CD4-positive, alpha-beta memory T cell (primary cell): ENCODE results near the gene ZBTB48. TPM values are rescaled to one million over a fixed set of nuclear protein-coding genes. Genes with fewer than 3 reads are reported as not detected.

Experiments used
- CTCF ChIA-PET: fragments of 350-600 bp; sonication (Branson Sonifier 250); formaldehyde crosslinking; loops from one replicate; lab custom pipeline; 2021; ENCODE audit warnings: inconsistent platforms; ENCODE audit not compliant: partially characterized antibody; lab: Charles Lee
- POLR2A ChIA-PET: fragments of 350-600 bp; sonication (Branson Sonifier 250); formaldehyde crosslinking; loops from one replicate; lab custom pipeline; 2021; ENCODE audit not compliant: partially characterized antibody; lab: Charles Lee
- DNase-seq, 5 donors: peaks; one replicate each; pipeline versions ENCODE4 v3.0.0 to v3.0.0-alpha.2; 2020 to 2022; ENCODE audit warnings: mixed read lengths in 1 of 5
- H3K27ac ChIP-seq: one replicate; pipeline ENCODE4 v1.7.0; 2013; ENCODE audit warnings: low read depth, low read length
- H3K27me3 ChIP-seq: 2 replicates; pipeline ENCODE4 v1.7.0; 2013; ENCODE audit warnings: mild to moderate bottlenecking, low read length, moderate library complexity; ENCODE audit not compliant: insufficient read depth
- H3K36me3 ChIP-seq: 2 replicates; pipeline ENCODE4 v1.7.0; 2013; ENCODE audit warnings: mild to moderate bottlenecking, low read length, moderate library complexity; ENCODE audit not compliant: insufficient read depth
- H3K4me1 ChIP-seq: 2 replicates; pipeline ENCODE4 v1.7.0; 2013; ENCODE audit warnings: mild to moderate bottlenecking, low read length, moderate library complexity; ENCODE audit not compliant: insufficient read depth
- H3K4me3 ChIP-seq, 2 donors: one replicate each; pipeline ENCODE4 v1.7.0; 2013; ENCODE audit warnings: low read length in 2 of 2, mild to moderate bottlenecking in 1 of 2
- H3K9me3 ChIP-seq, 2 donors: one replicate each; pipeline ENCODE4 v1.7.0; 2013; ENCODE audit warnings: low read length in 2 of 2, control low read depth in 1 of 2; ENCODE audit not compliant: control insufficient read depth in 1 of 2
- H3K27ac Mint-ChIP-seq, 7 donors: one replicate each; pipeline ENCODE4 v1.8.0; 2020 to 2021; ENCODE audit warnings: mixed read lengths in 7 of 7, mild to moderate bottlenecking in 6 of 7, inconsistent platforms in 3 of 7, moderate library complexity in 3 of 7
- H3K27me3 Mint-ChIP-seq, 2 donors: one replicate each; pipeline ENCODE4 v1.8.0; 2020 to 2021; ENCODE audit warnings: mixed read lengths in 2 of 2
- H3K36me3 Mint-ChIP-seq, 2 donors: one replicate each; pipeline ENCODE4 v1.8.0; 2020 to 2021; ENCODE audit warnings: mixed read lengths in 2 of 2, inconsistent platforms in 1 of 2, mild to moderate bottlenecking in 1 of 2
- H3K4me1 Mint-ChIP-seq, 4 donors: one replicate each; pipeline ENCODE4 v1.8.0; 2020 to 2021; ENCODE audit warnings: mixed read lengths in 4 of 4, mild to moderate bottlenecking in 1 of 4
- H3K4me3 Mint-ChIP-seq, 8 donors: one replicate each; pipeline ENCODE4 v1.8.0; 2020 to 2021; ENCODE audit warnings: mixed read lengths in 8 of 8, mild to moderate bottlenecking in 7 of 8, moderate library complexity in 6 of 8, inconsistent platforms in 3 of 8
- H3K9me3 Mint-ChIP-seq, 8 donors: one replicate each; pipeline ENCODE4 v1.8.0; 2020 to 2021; ENCODE audit warnings: mixed read lengths in 8 of 8, mild to moderate bottlenecking in 5 of 8, inconsistent platforms in 3 of 8, moderate library complexity in 1 of 8
- intact Hi-C: fragments of 100-400 bp; cut with micrococcal nuclease; formaldehyde crosslinking; loops from one replicate; pipeline ENCODE4 v1.15.1; 2023
- polyA plus RNA-seq, 2 donors: library from polyadenylated mRNA; unstranded; fragments of 300-500 nt; fragmentation: Illumina TruSeq; gene quantifications; one replicate each; pipeline ENCODE4 v1.2.3, GENCODE V29; 2021
- total RNA-seq, 2 experiments: library from RNA; stranded (reverse); gene quantifications; one replicate each; pipeline ENCODE4 v1.2.3, GENCODE V29; 2021

ZBTB48 gene
- total and polyA plus RNA-seq, 4 experiments from 2014 or later = 18.4 to 70.7 (median 43.2) TPM

GRCh38 chr1:6538956-6539355, 40.8 kb upstream of the ZBTB48 start:
- no peaks in the 10 kb centered on the region for H3K27me3 ChIP-seq
- intact Hi-C loops = no loop called here
- peaks cover 6 to 14% (median 9%) of the 10 kb centered on the region in 4 donors for H3K4me1 Mint-ChIP-seq
- H3K36me3 ChIP-seq = peaks cover 6% of the 10 kb centered on the region
- POLR2A ChIA-PET = interaction anchor here (0.6 to 1.1 kb wide), 2 partner anchors 52 to 63 kb away, joined by 3 read pairs; no protein-coding TSS in a partner anchor
- no peaks in the 10 kb centered on the region for H3K9me3 ChIP-seq
- H3K4me3 ChIP-seq = no peak overlapping the region
- H3K9me3 Mint-ChIP-seq = no peaks in the 10 kb centered on the region
- CTCF ChIA-PET = interaction anchor here (0.7 to 5.0 kb wide), 2 partner anchors 15 to 107 kb away, joined by 3 to 36 read pairs; partner anchors contain the start of genes NOL9 and TAS1R1
- H3K27ac Mint-ChIP-seq = peak overlapping the region in 3 of 7 donors; percentile 44 to 79 (median 76)
- peaks cover 21 to 42% of the 10 kb centered on the region in 2 donors for H3K36me3 Mint-ChIP-seq
- no peak overlapping the region for H3K4me3 Mint-ChIP-seq
- H3K27ac ChIP-seq = no peak overlapping the region
- no peaks in the 10 kb centered on the region for H3K4me1 ChIP-seq
- H3K27me3 Mint-ChIP-seq = no peaks in the 10 kb centered on the region
- DNase-seq = no peak

DNA sequence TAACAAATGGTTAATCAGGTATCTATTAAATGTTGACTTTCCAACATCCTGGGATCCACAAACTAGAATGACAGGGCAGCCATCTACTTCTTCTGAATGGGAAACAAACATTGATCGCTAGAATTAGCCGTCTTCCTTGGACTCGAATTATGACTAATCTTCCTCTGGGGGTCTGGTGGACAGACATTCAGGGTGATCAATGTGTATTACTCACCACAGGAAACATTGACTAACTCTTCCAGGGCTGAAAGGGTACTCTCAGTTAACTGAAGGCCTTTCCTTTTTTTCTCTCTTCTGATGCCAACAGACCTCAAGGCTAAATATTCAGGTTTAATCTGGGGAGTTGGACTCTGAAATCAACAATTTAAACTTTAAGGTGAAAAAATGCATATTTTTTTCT, 35.0 kb upstream of the ZBTB48 start:
- POLR2A ChIA-PET = interaction anchor here (1.0 to 5.5 kb wide), 9 partner anchors 9 to 85 kb away, joined by 3 to 51 read pairs (median 8); partner anchors contain the start of genes KLHL21, NOL9, PLEKHG5 and TAS1R1
- Histone ChIP-seq H3K27ac (peak overlapping the region; percentile 49), H3K27me3 (no peaks in the 10 kb centered on the region), H3K4me3 (no peak overlapping the region), H3K9me3 (no peaks in the 10 kb centered on the region), H3K4me1 (peaks cover 33% of the 10 kb centered on the region), H3K36me3 (peaks cover 41% of the 10 kb centered on the region)
- Mint-ChIP-seq H3K9me3 (no peaks in the 10 kb centered on the region), H3K27me3 (no peaks in the 10 kb centered on the region), H3K27ac (peak overlapping the region; percentile 71 to 97 (median 88)), H3K4me3 (peak overlapping the region in 5 of 8 donors; percentile 61 to 92 (median 74)), H3K36me3 (peaks cover 47 to 57% of the 10 kb centered on the region in 2 donors), H3K4me1 (peaks cover 24 to 40% (median 31%) of the 10 kb centered on the region in 4 donors)
- DNase-seq = no peak
- CTCF ChIA-PET = interaction anchor here (0.7 to 4.9 kb wide), 3 partner anchors 10 to 60 kb away, joined by 3 to 29 read pairs (median 26); partner anchors contain the start of genes NOL9, PLEKHG5 and TAS1R1
- intact Hi-C loops = loop anchor here (1.0 kb wide), 1 partner anchor 9 kb away; the partner anchor contains the start of gene NOL9

DNA sequence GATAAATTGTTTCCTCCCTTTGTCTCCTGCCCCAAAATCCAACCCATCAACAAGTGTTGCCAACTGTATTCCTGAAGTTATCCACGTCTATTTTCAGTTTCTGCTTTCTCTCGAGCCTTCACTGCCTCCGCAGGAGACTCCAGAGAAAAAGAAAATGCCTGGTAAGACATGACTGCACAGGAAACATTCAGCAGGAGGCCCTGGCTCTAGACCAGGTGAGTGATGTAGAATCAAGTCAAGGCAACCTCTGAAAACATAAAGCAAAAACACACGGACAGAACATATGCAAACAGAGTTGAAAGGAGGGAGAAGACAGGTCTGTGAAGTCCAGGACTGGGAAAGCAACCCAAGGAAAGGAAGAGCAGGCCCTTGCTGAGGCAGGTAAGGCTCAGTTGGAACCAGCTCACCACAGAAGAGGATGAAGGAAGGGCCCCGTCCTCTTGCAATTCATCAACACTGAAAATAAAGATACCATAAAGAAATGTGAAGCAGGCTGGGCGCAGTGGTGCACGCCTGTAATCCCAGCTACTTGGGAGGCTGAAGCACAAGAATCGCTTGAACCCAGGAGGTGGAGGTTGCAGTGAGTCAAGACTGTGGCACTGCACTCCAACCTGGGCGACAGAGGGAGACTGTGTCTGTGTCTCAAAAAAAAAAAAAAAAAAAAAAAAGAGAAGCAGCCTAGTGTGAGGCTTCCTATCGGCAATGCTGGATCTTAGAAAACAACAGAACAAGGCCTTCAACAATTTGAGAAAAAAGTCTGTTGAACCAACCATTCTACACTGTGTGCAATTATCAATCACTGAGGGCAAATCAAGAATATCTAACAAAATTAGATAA, 34.3 kb upstream of the ZBTB48 start:
- Mint-ChIP-seq H3K4me1 (peaks cover 26 to 40% (median 31%) of the 10 kb centered on the region in 4 donors), H3K27me3 (no peaks in the 10 kb centered on the region), H3K9me3 (no peaks in the 10 kb centered on the region), H3K4me3 (peak overlapping the region; percentile 51 to 92 (median 66)), H3K36me3 (peaks cover 50 to 60% of the 10 kb centered on the region in 2 donors), H3K27ac (peak overlapping the region; percentile 78 to 97 (median 88))
- no peaks in the 10 kb centered on the region for H3K27me3 ChIP-seq
- peaks cover 41% of the 10 kb centered on the region for H3K36me3 ChIP-seq
- H3K4me1 ChIP-seq = peaks cover 33% of the 10 kb centered on the region
- H3K27ac ChIP-seq = peak overlapping the region; percentile 49
- peak overlapping the region in 1 of 2 donors; percentile 6 for H3K4me3 ChIP-seq
- ChIA-PET CTCF (interaction anchor here (0.7 to 4.9 kb wide), 6 partner anchors 8 to 59 kb away, joined by 3 to 29 read pairs (median 4); partner anchors contain the start of genes NOL9, PLEKHG5 and TAS1R1), POLR2A (interaction anchor here (0.6 to 5.5 kb wide), 11 partner anchors 9 to 586 kb away, joined by 3 to 51 read pairs (median 7); partner anchors contain the start of genes KLHL21, NOL9, PLEKHG5 and TAS1R1)
- no peaks in the 10 kb centered on the region for H3K9me3 ChIP-seq
- intact Hi-C loops = loop anchor here (1.0 kb wide), 1 partner anchor 9 kb away; the partner anchor contains the start of gene NOL9
- DNase-seq = peak in 4 of 5 donors; percentile 29 to 46 (median 38)

DNA sequence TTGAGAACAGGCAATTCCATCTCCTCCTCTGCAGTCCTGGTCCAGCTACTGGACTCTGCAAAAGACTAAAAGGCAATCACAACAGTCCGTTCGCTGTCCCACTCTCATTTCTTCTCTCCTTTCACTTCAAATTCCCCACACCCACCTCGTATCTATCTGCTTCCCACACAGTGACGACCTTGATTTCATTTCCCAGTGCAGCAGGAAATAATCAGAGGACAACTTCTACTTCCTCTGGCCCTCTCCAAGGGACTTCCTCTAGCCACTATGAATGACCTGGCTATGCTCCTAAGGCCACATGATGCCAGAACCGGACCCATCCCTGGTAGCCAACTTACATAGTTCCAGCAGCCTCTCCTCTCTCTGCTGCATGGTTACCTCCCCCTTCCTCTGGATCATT, 33.5 kb upstream of the ZBTB48 start:
- peaks cover 49 to 57% of the 10 kb centered on the region in 2 donors for H3K36me3 Mint-ChIP-seq
- H3K36me3 ChIP-seq = peaks cover 46% of the 10 kb centered on the region

GRCh38 chr1:6547301-6547700, 32.5 kb upstream of the ZBTB48 start:
- no peaks in the 10 kb centered on the region for H3K27me3 ChIP-seq
- H3K4me3 ChIP-seq = no peak overlapping the region
- peaks cover 46% of the 10 kb centered on the region for H3K36me3 ChIP-seq
- H3K9me3 ChIP-seq = no peaks in the 10 kb centered on the region
- Mint-ChIP-seq H3K36me3 (peaks cover 42 to 51% of the 10 kb centered on the region in 2 donors), H3K4me3 (peak overlapping the region in 6 of 8 donors; percentile 43 to 82 (median 64)), H3K27me3 (no peaks in the 10 kb centered on the region), H3K4me1 (peaks cover 28 to 40% (median 31%) of the 10 kb centered on the region in 4 donors), H3K27ac (peak overlapping the region; percentile 78 to 97 (median 87)), H3K9me3 (no peaks in the 10 kb centered on the region)
- CTCF ChIA-PET = interaction anchor here (1.1 to 4.9 kb wide), 5 partner anchors 8 to 99 kb away, joined by 3 to 29 read pairs (median 5); partner anchors contain the start of genes NOL9, PLEKHG5 and TAS1R1
- POLR2A ChIA-PET = interaction anchor here (1.3 to 5.5 kb wide), 4 partner anchors 7 to 88 kb away, joined by 3 to 51 read pairs (median 21); partner anchors contain the start of genes NOL9, PLEKHG5 and TAS1R1
- peaks cover 33% of the 10 kb centered on the region for H3K4me1 ChIP-seq
- intact Hi-C loops = no loop called here
- no peak for DNase-seq
- H3K27ac ChIP-seq = peak overlapping the region; percentile 49

More for the DNA sequence above, 33.5 kb upstream of the ZBTB48 start:
- Mint-ChIP-seq H3K4me3 (peak overlapping the region; percentile 43 to 82 (median 71)), H3K27me3 (no peaks in the 10 kb centered on the region), H3K27ac (peak overlapping the region; percentile 78 to 97 (median 87)), H3K9me3 (no peaks in the 10 kb centered on the region), H3K4me1 (peaks cover 26 to 40% (median 31%) of the 10 kb centered on the region in 4 donors)
- no peak for DNase-seq
- ChIA-PET CTCF (interaction anchor here (1.1 to 4.9 kb wide), 6 partner anchors 9 to 58 kb away, joined by 3 to 29 read pairs (median 4); partner anchors contain the start of genes NOL9, PLEKHG5 and TAS1R1), POLR2A (interaction anchor here (1.5 to 5.5 kb wide), 5 partner anchors 8 to 86 kb away, joined by 7 to 51 read pairs (median 19); partner anchors contain the start of genes KLHL21, NOL9, PLEKHG5 and TAS1R1)
- H3K27ac ChIP-seq = peak overlapping the region; percentile 49
- no peaks in the 10 kb centered on the region for H3K27me3 ChIP-seq
- peak overlapping the region; percentile 6 to 9 for H3K4me3 ChIP-seq
- intact Hi-C loops = no loop called here
- H3K4me1 ChIP-seq = peaks cover 33% of the 10 kb centered on the region
- H3K9me3 ChIP-seq = no peaks in the 10 kb centered on the region

DNA sequence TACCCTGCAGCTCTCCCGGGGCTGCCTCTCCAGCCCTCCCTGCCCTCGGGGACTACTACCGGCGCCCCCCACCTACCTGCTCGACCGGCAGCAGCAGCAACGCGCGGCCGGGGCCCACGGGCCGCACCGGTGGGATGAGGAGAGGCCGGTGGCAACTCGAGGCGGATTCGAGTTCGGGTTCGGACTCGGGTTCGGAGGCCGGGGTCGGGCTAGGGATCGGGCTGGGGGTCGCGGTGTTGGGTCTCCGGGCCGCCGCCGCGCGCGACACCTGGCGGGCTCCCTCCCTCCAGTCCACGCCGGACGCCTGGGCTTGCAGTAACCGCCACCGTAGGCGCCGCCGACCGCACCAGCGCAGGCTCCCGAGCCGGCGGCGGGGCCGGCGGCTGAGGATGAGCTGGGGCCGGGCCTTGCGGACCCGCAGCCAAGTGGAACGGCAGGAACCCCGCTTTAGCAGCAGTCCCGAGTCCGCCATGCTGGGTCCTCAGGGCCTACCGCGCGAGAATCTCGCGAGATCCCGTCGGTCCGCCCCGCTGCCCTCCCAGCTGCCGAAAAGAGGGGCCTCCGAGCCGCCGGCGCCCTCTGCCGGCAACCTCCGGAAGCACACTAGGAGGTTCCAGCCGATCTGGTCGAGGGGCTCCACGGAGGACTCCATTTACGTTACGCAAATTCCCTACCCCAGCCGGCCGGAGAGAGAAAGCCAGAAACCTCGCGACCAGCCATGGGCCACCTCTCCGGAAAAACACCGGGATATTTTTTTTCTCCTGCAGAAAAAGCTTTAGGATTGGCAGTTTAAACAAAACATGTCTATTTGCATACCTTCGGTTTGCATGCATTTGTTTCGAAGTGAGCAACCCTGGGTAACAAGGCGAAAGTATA, 25.5 kb upstream of the ZBTB48 start, which contains the start of gene NOL9:
Gene NOL9, minus strand, starts transcription at position 483 of the 876 bp plus-strand sequence. Its CDS starts 11 bp downstream, at position 472.
- Mint-ChIP-seq H3K27me3 (no peaks in the 10 kb centered on the region), H3K36me3 (peaks cover 9% of the 10 kb centered on the region in 2 donors), H3K4me1 (peaks cover 2 to 20% (median 12%) of the 10 kb centered on the region in 4 donors), H3K27ac (peak within 1 kb of the TSS; percentile 35 to 88 (median 78)), H3K4me3 (peak within 1 kb of the TSS; percentile 77 to 85 (median 81)), H3K9me3 (no peaks in the 10 kb centered on the region)
- peak; percentile 92 to 95 (median 94) for DNase-seq
- H3K27me3 ChIP-seq = no peaks in the 10 kb centered on the region
- no peaks in the 10 kb centered on the region for H3K9me3 ChIP-seq
- H3K4me3 ChIP-seq = peak within 1 kb of the TSS; percentile 71 to 80
- intact Hi-C loops = loop anchor here (1.0 to 2.0 kb wide), 10 partner anchors 9 to 147 kb away; partner anchors contain the start of genes DNAJC11, KLHL21, PHF13 and ZBTB48
- H3K4me1 ChIP-seq = peaks cover 21% of the 10 kb centered on the region
- H3K36me3 ChIP-seq = peaks cover 10% of the 10 kb centered on the region
- peak within 1 kb of the TSS; percentile 86 for H3K27ac ChIP-seq
- ChIA-PET CTCF (interaction anchor here (0.6 to 9.3 kb wide), 33 partner anchors 8 to 348 kb away, joined by 3 to 86 read pairs (median 5); partner anchors contain the start of genes KLHL21, PLEKHG5, RNF207 and ZBTB48), POLR2A (interaction anchor here (0.6 to 6.3 kb wide), 25 partner anchors 10 to 148 kb away, joined by 3 to 84 read pairs (median 5); partner anchors contain the start of genes DNAJC11, KLHL21, PHF13 and PLEKHG5)
